Right lobe of liver (tissue), 6 donors: ENCODE data around the gene COPB1. TPM values are rescaled to one million over a fixed set of nuclear protein-coding genes. Genes with fewer than 3 reads are reported as not detected.

Experiments
- ATAC-seq, 4 donors: fragments of 200-7000 bp; cut with Tn5 transposase; one replicate each; pipeline ENCODE4 v1.9.1; 2020; ENCODE audit warnings: mild to moderate bottlenecking in 4 of 4, moderate library complexity in 4 of 4
- DNase-seq, 3 donors: peaks; one replicate each; pipeline ENCODE4 v3.0.0-alpha.2; 2020
- H3K27ac ChIP-seq, 3 donors: fragments of 200-600 bp; one replicate each; pipeline ENCODE4 v1.8.0; 2022
- H3K27me3 ChIP-seq, 2 donors: fragments of 200-600 bp; one replicate each; pipeline ENCODE4 v1.8.0; 2022
- H3K36me3 ChIP-seq, 4 donors: fragments of 200-600 bp; sonication (generic) in 1 of 4; one replicate each; pipeline versions ENCODE4 v1.5.1 to v1.8.0; 2017 to 2022; ENCODE audit warnings: control low read depth in 1 of 4
- H3K4me1 ChIP-seq, 4 donors: fragments of 200-600 bp; sonication (generic) in 1 of 4; one replicate each; pipeline versions ENCODE4 v1.5.1 to v1.8.0; 2017 to 2022; ENCODE audit warnings: control low read depth in 1 of 4
- H3K4me3 ChIP-seq, 3 donors: fragments of 200-600 bp; one replicate each; pipeline ENCODE4 v1.8.0; 2022
- H3K9me3 ChIP-seq, 4 donors: fragments of 200-600 bp; sonication (generic) in 1 of 4; one replicate each; pipeline versions ENCODE4 v1.5.1 to v1.8.0; 2017 to 2022; ENCODE audit warnings: control low read depth in 1 of 4
- CTCF ChIP-seq, 4 donors: fragments of 200-600 bp in 3 of 4; fragments of 450-650 bp in 1 of 4; IDR thresholded peaks; one replicate each; pipeline versions ENCODE4 v1.5.1 to v1.8.0; 2016 to 2022; ENCODE audit warnings: antibody characterized with exemption in 4 of 4, mild to moderate bottlenecking in 2 of 4
- POLR2A ChIP-seq: fragments of 450-650 bp; IDR thresholded peaks from one replicate; pipeline ENCODE4 v1.6.1; 2017; ENCODE audit warnings: antibody characterized with exemption, mild to moderate bottlenecking
- WGBS: methylation state at CpG from one replicate; pipeline ENCODE4 v1.1.6; 2018; ENCODE audit warnings: low coverage, low lambda C conversion rate; ENCODE audit not compliant: insufficient coverage; ENCODE audit errors: missing lambda C conversion rate; 5-methylcytosine and 5-hydroxymethylcytosine counted together
- intact Hi-C, 2 donors: fragments of 100-400 bp; cut with DNase I; formaldehyde crosslinking; loops; one replicate each; pipeline versions ENCODE4 v1.11.2 to v1.14.1; 2022
- total RNA-seq, 6 experiments: library from RNA; depleted of rRNA in 2 of 6; stranded (reverse); fragments of >200 nt in 2 of 6; fragmentation: NEBNext Ultra II Directional in 3 of 6; extraction: Animal tissue kit (Norgen Biotek cat#: 25700) in 3 of 6; gene quantifications; one replicate each; pipeline versions ENCODE4 v1.1.0 to v1.2.4, GENCODE V29; 2016 to 2023
- donor health status: DM: no; HTN: yes; CAD: no.
- donor health status: DM: no; HTN: no; CAD: no.
- donor health status: DM: no; HTN: no; CAD: no.
- donor health status: DM: no; HTN: yes; CAD: no.
- donor health status: DM: no; HTN: yes; CAD: no.

Gene COPB1
- total RNA-seq, 6 experiments from 2014 or later: 39.1 to 77.8 (median 56.6) TPM

- ATAC-seq (no peak), DNase-seq (no peak)
- Histone ChIP-seq H3K9me3 (no peaks in the 10 kb centered on the region), H3K36me3 (no peaks in the 10 kb centered on the region), H3K27me3 (no peaks in the 10 kb centered on the region), H3K4me3 (no peak overlapping the region), H3K27ac (no peak overlapping the region), H3K4me1 (no peaks in the 10 kb centered on the region)
- TF ChIP-seq CTCF (IDR thresholded peaks at IDR 0.05) (no peak), POLR2A (no peak)
- intact Hi-C loops: no loop called here
Measured at GRCh38 chr11:14424096-14424495, 75.5 kb downstream of the COPB1 start.

DNA sequence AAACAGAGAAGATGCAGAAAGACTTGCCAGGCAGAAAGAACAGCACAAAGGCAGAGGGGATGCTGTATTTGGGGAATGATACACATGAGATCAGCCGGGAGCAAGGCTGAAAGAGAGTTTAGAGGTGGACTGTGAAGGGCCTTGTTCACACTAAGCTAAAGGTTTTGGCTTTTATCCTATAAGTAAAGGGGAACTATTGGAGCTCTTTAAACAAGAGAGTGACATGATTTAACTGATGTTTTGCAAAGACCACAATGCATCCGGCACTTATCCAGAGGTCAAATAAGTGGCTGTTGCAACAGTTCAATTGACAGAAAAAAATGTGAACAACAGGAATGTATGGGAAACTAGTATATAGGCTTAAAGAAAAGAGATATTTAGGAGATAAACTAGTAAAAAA lies 76.0 kb downstream of the COPB1 start:
- no peak for TF ChIP-seq CTCF (IDR thresholded peaks at IDR 0.05)
- no peak for TF ChIP-seq POLR2A
- Histone ChIP-seq H3K27me3 (no peaks in the 10 kb centered on the region), H3K4me1 (no peaks in the 10 kb centered on the region), H3K9me3 (no peaks in the 10 kb centered on the region), H3K27ac (no peak overlapping the region), H3K36me3 (no peaks in the 10 kb centered on the region), H3K4me3 (no peak overlapping the region)
- 56% methylated on average over 2 of the region's 2 CpGs for WGBS
- DNase-seq: no peak
- ATAC-seq: no peak
- intact Hi-C loops: no loop called here

DNA sequence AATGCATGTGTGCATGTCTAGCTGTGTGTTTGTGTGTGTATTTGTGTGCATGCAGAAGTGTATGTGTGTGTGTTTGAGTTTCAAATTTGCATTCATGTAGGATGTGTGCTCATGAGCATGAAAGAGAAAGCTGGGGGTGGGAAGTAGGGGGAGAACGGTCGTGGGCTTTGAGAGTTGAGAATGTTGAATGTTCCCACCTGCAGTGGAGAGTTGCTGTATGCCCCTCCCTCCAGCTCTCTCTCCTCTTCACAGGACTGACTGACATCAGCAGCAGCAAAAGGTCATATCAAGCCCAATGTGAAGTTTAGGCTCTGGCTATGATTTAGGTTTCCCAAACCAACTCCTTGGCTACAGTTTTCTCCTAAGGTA lies 76.8 kb downstream of the COPB1 start:
- WGBS: 66% methylated on average over 2 of the region's 2 CpGs
- no peaks in the 10 kb centered on the region for H3K36me3 ChIP-seq
- ATAC-seq (no peak), DNase-seq (no peak)
- no peaks in the 10 kb centered on the region for H3K9me3 ChIP-seq
- H3K4me1 ChIP-seq: no peaks in the 10 kb centered on the region
- H3K4me3 ChIP-seq: no peak overlapping the region
- intact Hi-C loops: no loop called here
- H3K27me3 ChIP-seq: no peaks in the 10 kb centered on the region
- no peak overlapping the region for H3K27ac ChIP-seq
- TF ChIP-seq CTCF (IDR thresholded peaks at IDR 0.05) (no peak), POLR2A (no peak)

DNA sequence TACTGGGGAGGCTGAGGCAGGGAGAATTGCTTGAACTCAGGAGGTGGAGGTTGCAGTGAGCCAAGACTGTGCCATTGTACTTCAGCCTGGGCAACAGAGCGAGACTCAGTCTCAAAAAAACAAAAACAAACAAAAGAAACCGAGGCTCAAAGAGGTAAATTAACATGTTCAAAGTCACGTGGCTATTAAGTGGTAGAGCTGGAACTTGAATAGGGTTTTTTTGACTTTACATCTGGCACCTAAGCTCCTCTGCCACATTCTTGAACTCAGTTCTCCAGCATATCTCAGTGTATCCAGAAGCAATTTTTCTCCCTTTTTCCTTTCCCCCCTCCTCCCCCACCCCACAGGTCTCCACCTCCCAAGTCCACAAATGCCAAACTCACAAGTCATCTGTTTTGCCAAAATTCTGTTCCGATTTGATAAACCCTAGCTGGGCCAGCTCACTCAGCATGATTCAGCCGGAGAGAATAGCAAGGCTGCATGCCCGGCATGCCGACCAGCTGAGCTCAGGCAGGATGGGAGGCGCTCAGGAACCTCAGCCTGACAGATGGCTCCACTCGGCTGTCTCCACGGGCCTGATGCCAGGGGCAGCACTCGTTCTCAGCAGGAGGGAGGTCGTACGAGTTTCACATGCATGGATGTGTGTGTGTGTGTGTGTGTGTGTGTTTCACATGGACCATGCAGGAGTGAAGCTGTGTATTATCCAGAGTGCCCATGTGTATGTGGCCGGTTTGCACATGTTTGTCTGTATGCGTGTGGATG lies 77.4 kb downstream of the COPB1 start:
- H3K4me1 ChIP-seq: no peaks in the 10 kb centered on the region
- WGBS: 31% methylated on average over 11 of the region's 15 CpGs
- H3K36me3 ChIP-seq: no peaks in the 10 kb centered on the region
- ATAC-seq: peak; percentile 61 to 84 (median 78)
- no peaks in the 10 kb centered on the region for H3K9me3 ChIP-seq
- intact Hi-C loops: no loop called here
- TF ChIP-seq POLR2A (no peak), CTCF (IDR thresholded peaks at IDR 0.05) (no peak)
- H3K4me3 ChIP-seq: no peak overlapping the region
- DNase-seq: peak; percentile 53 to 60 (median 58)
- H3K27ac ChIP-seq: no peak overlapping the region
- H3K27me3 ChIP-seq: no peaks in the 10 kb centered on the region

DNA sequence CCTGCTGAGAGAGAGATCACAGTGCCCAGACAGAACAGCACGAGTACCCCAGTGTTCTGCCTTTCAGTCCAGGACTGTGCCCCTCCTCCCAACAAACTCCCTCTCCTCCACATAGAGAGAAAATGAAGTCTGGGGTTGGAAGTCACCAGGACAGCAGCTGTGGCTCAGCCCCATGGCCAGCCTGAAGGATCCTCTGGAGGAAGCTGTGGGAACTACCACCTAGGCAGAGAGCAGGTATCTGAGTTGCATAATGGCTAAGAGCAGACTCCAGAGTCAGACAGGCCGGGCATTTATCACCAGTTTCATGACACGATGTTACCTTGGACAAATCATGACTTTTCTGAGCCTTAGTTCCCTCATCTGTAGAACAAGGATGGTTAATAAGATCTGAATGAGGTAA lies 79.4 kb downstream of the COPB1 start:
- H3K36me3 ChIP-seq: no peaks in the 10 kb centered on the region
- H3K4me1 ChIP-seq: no peaks in the 10 kb centered on the region
- no peak overlapping the region for H3K4me3 ChIP-seq
- no peak overlapping the region for H3K27ac ChIP-seq
- WGBS: 100% methylated on average over 1 of the region's 3 CpGs
- no peak for DNase-seq
- intact Hi-C loops: no loop called here
- no peaks in the 10 kb centered on the region for H3K9me3 ChIP-seq
- TF ChIP-seq POLR2A: no peak
- TF ChIP-seq CTCF (IDR thresholded peaks at IDR 0.05): no peak
- no peak for ATAC-seq
- H3K27me3 ChIP-seq: no peaks in the 10 kb centered on the region
